Measurements from ENCODE around the gene PRCC.

DNA sequence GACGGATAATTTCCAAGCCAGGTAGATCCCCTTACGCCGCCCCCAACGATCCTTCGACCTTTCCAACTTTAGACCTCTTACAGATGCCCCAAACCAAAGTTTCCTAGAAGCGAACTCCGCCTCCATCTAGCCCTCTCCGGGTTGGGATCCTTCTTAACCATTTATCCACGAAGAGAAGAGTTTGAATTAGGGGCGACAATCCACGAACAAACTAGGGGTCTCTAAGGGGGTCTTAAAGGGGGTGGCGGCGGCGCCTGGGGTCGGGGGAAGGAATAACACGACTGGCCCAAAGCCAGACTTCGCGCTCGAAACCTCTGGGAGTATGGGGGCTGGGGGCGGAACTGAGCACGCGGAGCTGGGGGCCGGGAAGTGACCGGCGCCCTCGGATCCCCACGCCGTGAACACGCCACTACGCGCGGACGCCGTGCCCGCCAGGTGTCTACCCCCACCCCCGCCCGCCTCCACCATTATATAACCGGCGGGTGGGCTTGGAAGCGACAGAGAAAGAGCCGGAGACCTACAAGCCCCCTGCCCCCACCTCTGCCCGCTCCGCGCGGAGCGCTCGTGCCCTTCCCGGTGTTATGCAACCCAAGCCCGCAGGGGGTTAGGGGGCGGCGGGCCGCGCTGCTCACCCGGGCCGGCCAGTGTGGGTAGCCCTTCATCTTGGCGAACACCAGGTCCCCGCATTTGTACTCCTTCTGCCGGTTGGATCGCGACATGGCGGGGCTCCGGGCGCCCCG, 16.5 kb upstream of the PRCC start:
- TF ChIP-seq, protein P1, sequence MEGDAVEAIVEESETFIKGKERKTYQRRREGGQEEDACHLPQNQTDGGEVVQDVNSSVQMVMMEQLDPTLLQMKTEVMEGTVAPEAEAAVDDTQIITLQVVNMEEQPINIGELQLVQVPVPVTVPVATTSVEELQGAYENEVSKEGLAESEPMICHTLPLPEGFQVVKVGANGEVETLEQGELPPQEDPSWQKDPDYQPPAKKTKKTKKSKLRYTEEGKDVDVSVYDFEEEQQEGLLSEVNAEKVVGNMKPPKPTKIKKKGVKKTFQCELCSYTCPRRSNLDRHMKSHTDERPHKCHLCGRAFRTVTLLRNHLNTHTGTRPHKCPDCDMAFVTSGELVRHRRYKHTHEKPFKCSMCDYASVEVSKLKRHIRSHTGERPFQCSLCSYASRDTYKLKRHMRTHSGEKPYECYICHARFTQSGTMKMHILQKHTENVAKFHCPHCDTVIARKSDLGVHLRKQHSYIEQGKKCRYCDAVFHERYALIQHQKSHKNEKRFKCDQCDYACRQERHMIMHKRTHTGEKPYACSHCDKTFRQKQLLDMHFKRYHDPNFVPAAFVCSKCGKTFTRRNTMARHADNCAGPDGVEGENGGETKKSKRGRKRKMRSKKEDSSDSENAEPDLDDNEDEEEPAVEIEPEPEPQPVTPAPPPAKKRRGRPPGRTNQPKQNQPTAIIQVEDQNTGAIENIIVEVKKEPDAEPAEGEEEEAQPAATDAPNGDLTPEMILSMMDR (CRISPR knock-in tag; IDR thresholded peaks at IDR 0.05) = no peak
- TF ChIP-seq, protein P2, sequence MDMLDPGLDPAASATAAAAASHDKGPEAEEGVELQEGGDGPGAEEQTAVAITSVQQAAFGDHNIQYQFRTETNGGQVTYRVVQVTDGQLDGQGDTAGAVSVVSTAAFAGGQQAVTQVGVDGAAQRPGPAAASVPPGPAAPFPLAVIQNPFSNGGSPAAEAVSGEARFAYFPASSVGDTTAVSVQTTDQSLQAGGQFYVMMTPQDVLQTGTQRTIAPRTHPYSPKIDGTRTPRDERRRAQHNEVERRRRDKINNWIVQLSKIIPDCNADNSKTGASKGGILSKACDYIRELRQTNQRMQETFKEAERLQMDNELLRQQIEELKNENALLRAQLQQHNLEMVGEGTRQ (IDR thresholded peaks at IDR 0.05; ENCODE audit: low read depth, low read length) = no peak
- TF ChIP-seq, protein P2 (CRISPR knock-in tag; IDR thresholded peaks at IDR 0.05; ENCODE audit: borderline replicate concordance) = no peak
- no peak for TF ChIP-seq ZNF33A (CRISPR knock-in tag; IDR thresholded peaks at IDR 0.05; ENCODE audit: borderline replicate concordance)
- TF ChIP-seq SP4 (CRISPR knock-in tag; IDR thresholded peaks at IDR 0.05) = no peak
- no peak for TF ChIP-seq FOXK2 (IDR thresholded peaks at IDR 0.05)
- TF ChIP-seq ZNF281 (CRISPR knock-in tag; IDR thresholded peaks at IDR 0.05; ENCODE audit: borderline replicate concordance) = peak; percentile 40; the same call in 1 of the 2 replicates
- no peak for TF ChIP-seq TBL1XR1 (IDR thresholded peaks at IDR 0.05; ENCODE audit: borderline replicate concordance, low read length, partially characterized antibody)
- TF ChIP-seq, protein P3, sequence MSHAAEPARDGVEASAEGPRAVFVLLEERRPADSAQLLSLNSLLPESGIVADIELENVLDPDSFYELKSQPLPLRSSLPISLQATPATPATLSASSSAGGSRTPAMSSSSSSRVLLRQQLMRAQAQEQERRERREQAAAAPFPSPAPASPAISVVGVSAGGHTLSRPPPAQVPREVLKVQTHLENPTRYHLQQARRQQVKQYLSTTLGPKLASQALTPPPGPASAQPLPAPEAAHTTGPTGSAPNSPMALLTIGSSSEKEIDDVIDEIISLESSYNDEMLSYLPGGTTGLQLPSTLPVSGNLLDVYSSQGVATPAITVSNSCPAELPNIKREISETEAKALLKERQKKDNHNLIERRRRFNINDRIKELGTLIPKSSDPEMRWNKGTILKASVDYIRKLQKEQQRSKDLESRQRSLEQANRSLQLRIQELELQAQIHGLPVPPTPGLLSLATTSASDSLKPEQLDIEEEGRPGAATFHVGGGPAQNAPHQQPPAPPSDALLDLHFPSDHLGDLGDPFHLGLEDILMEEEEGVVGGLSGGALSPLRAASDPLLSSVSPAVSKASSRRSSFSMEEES (CRISPR knock-in tag; IDR thresholded peaks at IDR 0.05) = no peak
- peak; percentile 51; the same call in 1 of the 2 replicates for TF ChIP-seq GABPB1 (CRISPR knock-in tag; IDR thresholded peaks at IDR 0.05)
- TF ChIP-seq ZBTB7A (CRISPR knock-in tag; IDR thresholded peaks at IDR 0.05) = no peak
- peak; percentile 68; the same call in 1 of the 2 replicates for TF ChIP-seq MYC (CRISPR knock-in tag; IDR thresholded peaks at IDR 0.05; ENCODE audit: borderline replicate concordance)
- TF ChIP-seq ZNF724P (CRISPR knock-in tag; IDR thresholded peaks at IDR 0.05; ENCODE audit: borderline replicate concordance) = no peak
